H9 (cell line): ENCODE data around the gene TDP2. TPM values are rescaled to one million over a fixed set of nuclear protein-coding genes. Genes with fewer than 3 reads are reported as not detected.

Experiments used
- DNase-seq: peaks from one replicate; pipeline ENCODE4 v3.0.0-alpha.2; 2017
- H2AFZ ChIP-seq: one replicate; pipeline ENCODE4 v1.6.1; 2013; ENCODE audit warnings: mild to moderate bottlenecking, low read length, control low read depth, moderate library complexity
- H2AK5ac ChIP-seq: 2 replicates; pipeline ENCODE4 v1.6.1; 2013; ENCODE audit warnings: low read length, control low read depth, mixed read lengths; ENCODE audit not compliant: insufficient read length
- H2BK120ac ChIP-seq: one replicate; pipeline ENCODE4 v1.6.1; 2013; ENCODE audit warnings: low read depth, mild to moderate bottlenecking, low read length, control low read depth, inconsistent platforms; ENCODE audit not compliant: poor library complexity, severe bottlenecking
- H2BK12ac ChIP-seq: 2 replicates; pipeline ENCODE4 v1.6.1; 2013; ENCODE audit warnings: low read length, control low read depth, mixed read lengths, low read depth; ENCODE audit not compliant: insufficient read length
- H2BK15ac ChIP-seq: 2 replicates; pipeline ENCODE4 v1.6.1; 2013; ENCODE audit warnings: low read depth, low read length, control low read depth
- H2BK20ac ChIP-seq: one replicate; pipeline ENCODE4 v1.6.1; 2013; ENCODE audit warnings: low read depth, mild to moderate bottlenecking, low read length, control low read depth, inconsistent platforms; ENCODE audit not compliant: poor library complexity, severe bottlenecking
- H2BK5ac ChIP-seq: 2 replicates; pipeline ENCODE4 v1.6.1; 2013; ENCODE audit warnings: low read length, control low read depth, mixed read lengths; ENCODE audit not compliant: insufficient read length
- H3K14ac ChIP-seq: 2 replicates; pipeline ENCODE4 v1.6.1; 2013; ENCODE audit warnings: low read length, control low read depth; ENCODE audit not compliant: insufficient read depth
- H3K18ac ChIP-seq: 2 replicates; pipeline ENCODE4 v1.6.1; 2013; ENCODE audit warnings: low read depth, mild to moderate bottlenecking, mixed read lengths, low read length, control low read depth; ENCODE audit not compliant: insufficient read length
- H3K23ac ChIP-seq: 2 replicates; pipeline ENCODE4 v1.6.1; 2013; ENCODE audit warnings: low read length, control low read depth, mixed read lengths, low read depth; ENCODE audit not compliant: insufficient read length
- H3K23me2 ChIP-seq: 2 replicates; pipeline ENCODE4 v1.6.1; 2013; ENCODE audit warnings: low read depth, mild to moderate bottlenecking, mixed read lengths, low read length, control low read depth; ENCODE audit not compliant: insufficient read length, poor library complexity, severe bottlenecking
- H3K27ac ChIP-seq: 2 replicates; pipeline ENCODE4 v1.5.1; 2013; ENCODE audit warnings: low read length, control low read depth, mixed read lengths, low read depth; ENCODE audit not compliant: insufficient read length
- H3K27me3 ChIP-seq: 2 replicates; pipeline ENCODE4 v1.6.1; 2013; ENCODE audit warnings: low read length, control low read depth, inconsistent platforms; ENCODE audit not compliant: insufficient read depth
- H3K4ac ChIP-seq: 2 replicates; pipeline ENCODE4 v1.6.1; 2013; ENCODE audit warnings: low read depth, mild to moderate bottlenecking, control low read depth, inconsistent platforms, low read length, moderate library complexity
- H3K4me1 ChIP-seq: 2 replicates; pipeline ENCODE4 v1.6.1; 2013; ENCODE audit warnings: low read length, control low read depth, inconsistent platforms; ENCODE audit not compliant: insufficient read depth
- H3K4me2 ChIP-seq: 2 replicates; pipeline ENCODE4 v1.6.1; 2013; ENCODE audit warnings: low read length, control low read depth, mixed read lengths; ENCODE audit not compliant: insufficient read length, insufficient read depth
- H3K56ac ChIP-seq: 2 replicates; pipeline ENCODE4 v1.6.1; 2013; ENCODE audit warnings: low read depth, mild to moderate bottlenecking, mixed read lengths, low read length, control low read depth; ENCODE audit not compliant: insufficient read length
- H3K79me1 ChIP-seq: 2 replicates; pipeline ENCODE4 v1.6.1; 2013; ENCODE audit warnings: low read depth, mild to moderate bottlenecking, moderate library complexity, low read length, control low read depth, inconsistent platforms; ENCODE audit not compliant: insufficient read depth, poor library complexity, severe bottlenecking
- H3K79me2 ChIP-seq: 2 replicates; pipeline ENCODE4 v1.6.1; 2013; ENCODE audit warnings: low read length, control low read depth, inconsistent platforms; ENCODE audit not compliant: insufficient read depth
- H3K9ac ChIP-seq: 2 replicates; pipeline ENCODE4 v1.6.1; 2013; ENCODE audit warnings: low read length, control low read depth, mixed read lengths; ENCODE audit not compliant: insufficient read length; ENCODE audit errors: extremely low read depth
- H3K9me3 ChIP-seq: one replicate; pipeline ENCODE4 v1.6.1; 2013; ENCODE audit warnings: low read depth, low read length, inconsistent platforms; ENCODE audit not compliant: control insufficient read depth
- H3T11ph ChIP-seq: one replicate; pipeline ENCODE4 v1.6.1; 2013; ENCODE audit warnings: mild to moderate bottlenecking, low read length, control low read depth, inconsistent platforms
- H4K20me1 ChIP-seq: one replicate; pipeline ENCODE4 v1.6.1; 2013; ENCODE audit not compliant: control insufficient read depth, insufficient read length, insufficient read depth
- H4K5ac ChIP-seq: 2 replicates; pipeline ENCODE4 v1.6.1; 2013; ENCODE audit warnings: low read depth, mild to moderate bottlenecking, mixed read lengths, low read length, control low read depth; ENCODE audit not compliant: insufficient read length
- H4K8ac ChIP-seq: replicated peaks from 2 replicates; pipeline ENCODE4 v1.6.1; 2013; ENCODE audit warnings: low read length, control low read depth, mixed read lengths, low read depth; ENCODE audit not compliant: insufficient read length
- H4K91ac ChIP-seq: 2 replicates; pipeline ENCODE4 v1.6.1; 2013; ENCODE audit warnings: low read depth, mild to moderate bottlenecking, moderate library complexity, mixed read lengths, low read length, control low read depth; ENCODE audit not compliant: insufficient read length
- H3K27ac Mint-ChIP-seq, 3 experiments: 2 replicates in 2 of 3; 3 replicates in 1 of 3; pipeline ENCODE4 v1.8.0; 2020 to 2021; ENCODE audit warnings: mixed read lengths in 3 of 3, mild to moderate bottlenecking in 1 of 3, moderate library complexity in 1 of 3
- H3K27me3 Mint-ChIP-seq: 2 replicates; pipeline ENCODE4 v1.8.0; 2021; ENCODE audit warnings: low read depth, mild to moderate bottlenecking, moderate library complexity, mixed read lengths
- H3K36me3 Mint-ChIP-seq, 3 experiments: 2 replicates in 2 of 3; 3 replicates in 1 of 3; pipeline ENCODE4 v1.8.0; 2020 to 2021; ENCODE audit warnings: low read depth in 3 of 3, mixed read lengths in 3 of 3; ENCODE audit not compliant: insufficient read depth in 1 of 3
- H3K4me1 Mint-ChIP-seq, 2 experiments: 2 replicates each; pipeline ENCODE4 v1.8.0; 2020; ENCODE audit warnings: mixed read lengths in 2 of 2
- H3K4me3 Mint-ChIP-seq, 2 experiments: 2 replicates in 1 of 2; 3 replicates in 1 of 2; pipeline ENCODE4 v1.8.0; 2020 to 2021; ENCODE audit warnings: mild to moderate bottlenecking in 2 of 2, mixed read lengths in 2 of 2, moderate library complexity in 1 of 2
- H3K9me3 Mint-ChIP-seq, 2 experiments: 2 replicates in 1 of 2; 3 replicates in 1 of 2; pipeline ENCODE4 v1.8.0; 2020; ENCODE audit warnings: mild to moderate bottlenecking in 2 of 2, mixed read lengths in 2 of 2, moderate library complexity in 1 of 2
- CTCF ChIP-seq: fragments of 200-600 bp; sonication (generic); conservative IDR thresholded peaks from 3 replicates; pipeline ENCODE4 v1.8.0; 2021; ENCODE audit warnings: antibody characterized with exemption, mild to moderate bottlenecking
- WGBS: extraction: QIAGEN DNeasy Blood & Tissue Kit; methylation state at CpG from one replicate; pipeline ENCODE4 v1.1.7; 2013; ENCODE audit warnings: missing lambda C conversion rate, low lambda C conversion rate, mixed read lengths; ENCODE audit not compliant: insufficient read length; ENCODE audit errors: extremely low coverage; 5-methylcytosine and 5-hydroxymethylcytosine counted together
- total RNA-seq: library from RNA; stranded (reverse); gene quantifications from 2 replicates; pipeline ENCODE4 v1.2.1, GENCODE V29; 2021

TDP2 gene
- total RNA-seq, 1 experiment from 2014 or later, result 55.6 TPM

- H3K36me3 Mint-ChIP-seq, result peaks cover 16 to 19% (median 18%) of the 10 kb centered on the region in 3 experiments
- H3K4me3 Mint-ChIP-seq, result peak overlapping the region; percentile 42 to 45
Measured at GRCh38 chr6:24683297-24684296, 16.9 kb upstream of the TDP2 start.

More at GRCh38 chr6:24683297-24684296, 16.9 kb upstream of the TDP2 start:
- Histone ChIP-seq H2BK12ac (no peak overlapping the region), H3K23ac (no peak overlapping the region), H3K27ac (peak overlapping the region; percentile 92), H3K79me2 (no peaks in the 10 kb centered on the region), H3K9me3 (no peaks in the 10 kb centered on the region), H2AK5ac (no peak overlapping the region), H3K4me2 (peak overlapping the region; percentile 41), H3K4ac (no peak overlapping the region), H2AFZ (no peak overlapping the region), H3K79me1 (no peaks in the 10 kb centered on the region), H2BK15ac (no peak overlapping the region), H4K91ac (no peak overlapping the region), H3K18ac (peak overlapping the region; percentile 21), H3K56ac (no peak overlapping the region), H3K9ac (no peak overlapping the region), H3T11ph (no peak overlapping the region), H2BK5ac (no peak overlapping the region), H3K23me2 (no peaks in the 10 kb centered on the region), H2BK20ac (no peak overlapping the region), H4K5ac (no peak overlapping the region), H4K8ac (no peak overlapping the region), H2BK120ac (no peak overlapping the region), H4K20me1 (no peaks in the 10 kb centered on the region), H3K14ac (no peak overlapping the region), H3K27me3 (no peaks in the 10 kb centered on the region), H3K4me1 (peaks cover 2% of the 10 kb centered on the region; the same call in 1 of the 2 replicates)
- peak; percentile 40 for DNase-seq
- Mint-ChIP-seq H3K27ac (peak overlapping the region; percentile 93 to 95 (median 95); a peak in 6 of 7 replicates), H3K9me3 (peaks cover 0 to 4% of the 10 kb centered on the region in 2 experiments; a peak in 3 of 5 replicates), H3K4me1 (peaks cover 40 to 41% of the 10 kb centered on the region in 2 experiments), H3K27me3 (peaks cover 3% of the 10 kb centered on the region)
- WGBS, result no CpG with 5 or more reads among the region's 12 CpGs
- TF ChIP-seq CTCF, result no peak
